GM23338 (cell line): ENCODE data around the gene SCN3B. TPM values are rescaled to one million over a fixed set of nuclear protein-coding genes. Genes with fewer than 3 reads are reported as not detected.

Experiments used
- ATAC-seq: fragments of 200-7000 bp; cut with Tn5 transposase; 3 replicates; pipeline ENCODE4 v1.9.1; 2020
- DNase-seq: peaks from one replicate; pipeline ENCODE4 v3.0.0-alpha.2; 2015; ENCODE audit warnings: low spot score
- H2AFZ ChIP-seq: fragments of 200-600 bp; sonication (generic); 2 replicates; pipeline ENCODE4 v1.8.0; 2016; ENCODE audit warnings: antibody characterized with exemption, mild to moderate bottlenecking, moderate library complexity
- H3F3A ChIP-seq: fragments of 200-600 bp; sonication (generic); replicated peaks from 2 replicates; pipeline ENCODE4 v1.8.0; 2017; ENCODE audit warnings: antibody characterized with exemption, mixed run types, low read depth
- H3K27ac ChIP-seq: fragments of 200-600 bp; sonication (generic); 2 replicates; pipeline ENCODE4 v1.6.1; 2016; ENCODE audit warnings: low read depth
- H3K27me3 ChIP-seq: fragments of 200-600 bp; sonication (generic); 2 replicates; pipeline ENCODE4 v1.8.0; 2016; ENCODE audit warnings: mild to moderate bottlenecking, mixed run types, moderate library complexity; ENCODE audit not compliant: insufficient read depth
- H3K36me3 ChIP-seq: fragments of 200-600 bp; sonication (generic); 2 replicates; pipeline ENCODE4 v1.8.0; 2016; ENCODE audit warnings: mild to moderate bottlenecking; ENCODE audit not compliant: insufficient read depth
- H3K4me1 ChIP-seq: fragments of 200-600 bp; sonication (generic); 2 replicates; pipeline ENCODE4 v1.8.0; 2016; ENCODE audit warnings: mild to moderate bottlenecking, moderate library complexity; ENCODE audit not compliant: insufficient read depth
- H3K4me2 ChIP-seq: fragments of 200-600 bp; sonication (generic); 2 replicates; pipeline ENCODE4 v1.7.1; 2017; ENCODE audit warnings: mixed run types
- H3K4me3 ChIP-seq: fragments of 200-600 bp; sonication (generic); 2 replicates; pipeline ENCODE4 v1.6.1; 2016; ENCODE audit warnings: mixed run types
- H3K79me2 ChIP-seq: fragments of 200-600 bp; sonication (generic); replicated peaks from 2 replicates; pipeline ENCODE4 v1.8.0; 2017; ENCODE audit warnings: mild to moderate bottlenecking; ENCODE audit not compliant: insufficient read depth
- H3K9me2 ChIP-seq: fragments of 200-600 bp; sonication (generic); 2 replicates; pipeline ENCODE4 v1.8.0; 2017; ENCODE audit not compliant: insufficient read depth
- H4K20me1 ChIP-seq: fragments of 200-600 bp; sonication (generic); replicated peaks from 2 replicates; pipeline ENCODE4 v1.8.0; 2017; ENCODE audit warnings: mild to moderate bottlenecking; ENCODE audit not compliant: insufficient read depth
- H3K27ac Mint-ChIP-seq: 2 replicates; pipeline ENCODE4 v1.8.0; 2020; ENCODE audit warnings: inconsistent platforms, mild to moderate bottlenecking, moderate library complexity, mixed read lengths
- H3K27me3 Mint-ChIP-seq: 3 replicates; pipeline ENCODE4 v1.8.0; 2022; ENCODE audit warnings: low read depth, mild to moderate bottlenecking, moderate library complexity, mixed read lengths, inconsistent platforms; ENCODE audit not compliant: insufficient read depth, poor library complexity
- H3K36me3 Mint-ChIP-seq: 3 replicates; pipeline ENCODE4 v1.8.0; 2021; ENCODE audit warnings: low read depth, mild to moderate bottlenecking, inconsistent platforms, moderate library complexity, mixed read lengths
- H3K4me1 Mint-ChIP-seq: 3 replicates; pipeline ENCODE4 v1.8.0; 2020; ENCODE audit warnings: mild to moderate bottlenecking, inconsistent platforms, mixed read lengths
- H3K4me3 Mint-ChIP-seq: 3 replicates; pipeline ENCODE4 v1.8.0; 2021; ENCODE audit warnings: moderate library complexity, mild to moderate bottlenecking, inconsistent platforms, mixed read lengths
- H3K9me3 Mint-ChIP-seq: 3 replicates; pipeline ENCODE4 v1.8.0; 2020; ENCODE audit warnings: moderate library complexity, mild to moderate bottlenecking, inconsistent platforms, mixed read lengths
- CREB1 ChIP-seq: fragments of 250-450 bp; sonication (Bioruptor Pico); IDR thresholded peaks from 2 replicates; pipeline ENCODE4 v1.5.0; 2020; ENCODE audit warnings: low read depth, mild to moderate bottlenecking, moderate library complexity
- CTCF ChIP-seq, 2 experiments: fragments of 200-600 bp in 1 of 2; sonication (generic) in 1 of 2; conservative IDR thresholded peaks; 2 replicates each; pipeline versions ENCODE4 v1.5.1 to v1.6.1; 2016 to 2017; ENCODE audit warnings: antibody characterized with exemption in 2 of 2, low read depth in 2 of 2, mild to moderate bottlenecking in 2 of 2, moderate library complexity in 1 of 2
- ETS1 ChIP-seq: IDR thresholded peaks from 2 replicates; pipeline ENCODE4 v1.6.1; 2016; ENCODE audit warnings: antibody characterized with exemption
- EZH2 ChIP-seq: fragments of 200-600 bp; sonication (generic); IDR thresholded peaks from one replicate; pipeline ENCODE4 v1.8.0; 2017; ENCODE audit warnings: antibody characterized with exemption, mild to moderate bottlenecking, low read depth; ENCODE audit not compliant: unreplicated experiment
- EZH2phosphoT487 ChIP-seq: fragments of 200-600 bp; sonication (generic); IDR thresholded peaks from one replicate; pipeline ENCODE4 v1.8.1; 2018; ENCODE audit warnings: antibody characterized with exemption; ENCODE audit not compliant: unreplicated experiment
- JUNB ChIP-seq: IDR thresholded peaks from one replicate; pipeline ENCODE4 v1.6.1; 2016; ENCODE audit warnings: antibody characterized with exemption; ENCODE audit not compliant: unreplicated experiment
- NANOG ChIP-seq: IDR thresholded peaks from 2 replicates; pipeline ENCODE4 v1.6.1; 2016; ENCODE audit warnings: antibody characterized with exemption, borderline replicate concordance
- POLR2AphosphoS5 ChIP-seq: IDR thresholded peaks from 2 replicates; pipeline ENCODE4 v1.6.1; 2016; ENCODE audit warnings: antibody characterized with exemption, low read depth
- REST ChIP-seq: IDR thresholded peaks from one replicate; pipeline ENCODE4 v1.6.1; 2018; ENCODE audit warnings: antibody characterized with exemption; ENCODE audit not compliant: unreplicated experiment
- STAT1 ChIP-seq: IDR thresholded peaks from one replicate; pipeline ENCODE4 v1.6.1; 2016; ENCODE audit warnings: antibody characterized with exemption; ENCODE audit not compliant: unreplicated experiment
- ZNF114 ChIP-seq: fragments of 250-450 bp; sonication (Bioruptor Pico); IDR thresholded peaks from 2 replicates; pipeline ENCODE4 v1.5.0; 2020; ENCODE audit warnings: mild to moderate bottlenecking, moderate library complexity
- ZNF331 ChIP-seq: fragments of 250-450 bp; sonication (Bioruptor Pico); IDR thresholded peaks from 2 replicates; pipeline ENCODE4 v1.5.0; 2020; ENCODE audit warnings: low read depth, mild to moderate bottlenecking, moderate library complexity
- polyA plus RNA-seq: library from polyadenylated mRNA; unstranded; fragments of >200 nt; fragmentation: Nextera tagmentation; extraction: Ambion mirVana; gene quantifications from 2 replicates; pipeline ENCODE4 v1.2.1, GENCODE V29; 2016
- total RNA-seq: library from RNA; depleted of rRNA; stranded (reverse); fragments of >200 nt; shearing (Covaris generic); gene quantifications from 2 replicates; pipeline ENCODE4 v1.2.3, GENCODE V29; 2014
- TF ChIP-seq, protein P1 (sequence below): fragments of 250-450 bp; sonication (Bioruptor Pico); IDR thresholded peaks from 2 replicates; pipeline ENCODE4 v1.5.0; 2020; ENCODE audit warnings: mild to moderate bottlenecking, moderate library complexity

Gene SCN3B
- total and polyA plus RNA-seq, 2 experiments from 2014 or later: 0.74 to 1.7 TPM

- H3K9me3 Mint-ChIP-seq: no peaks in the 10 kb centered on the region; the same call in 2 of the 3 replicates
- Histone ChIP-seq H3K79me2 (no peaks in the 10 kb centered on the region), H4K20me1 (no peaks in the 10 kb centered on the region), H3K27me3 (no peaks in the 10 kb centered on the region), H2AFZ (peak overlapping the region; percentile 43; the same call in 1 of the 2 replicates), H3K4me2 (no peak overlapping the region), H3K27ac (no peak overlapping the region), H3F3A (no peaks in the 10 kb centered on the region), H3K4me1 (no peaks in the 10 kb centered on the region; the same call in 1 of the 2 replicates), H3K36me3 (no peaks in the 10 kb centered on the region), H3K9me2 (peaks cover 4% of the 10 kb centered on the region; the same call in 1 of the 2 replicates), H3K4me3 (no peak overlapping the region)
- peaks cover 5% of the 10 kb centered on the region for H3K27me3 Mint-ChIP-seq
- H3K36me3 Mint-ChIP-seq: no peaks in the 10 kb centered on the region
- no peak overlapping the region for H3K27ac Mint-ChIP-seq
- ATAC-seq (no peak), DNase-seq (no peak)
- no peak overlapping the region for H3K4me3 Mint-ChIP-seq
- peaks cover 11% of the 10 kb centered on the region; the same call in 2 of the 3 replicates for H3K4me1 Mint-ChIP-seq
- TF ChIP-seq ZNF114 (CRISPR knock-in tag) (no peak), CTCF (conservative IDR thresholded peaks at IDR 0.05; ENCODE audit: low read depth in 2 of 2) (no peak), EZH2 (no peak), ETS1 (no peak), STAT1 (no peak), CREB1 (CRISPR knock-in tag) (no peak), POLR2AphosphoS5 (no peak), ZNF331 (CRISPR knock-in tag) (no peak), EZH2phosphoT487 (no peak), REST (no peak), JUNB (no peak), NANOG (no peak)
- TF ChIP-seq, protein P1, sequence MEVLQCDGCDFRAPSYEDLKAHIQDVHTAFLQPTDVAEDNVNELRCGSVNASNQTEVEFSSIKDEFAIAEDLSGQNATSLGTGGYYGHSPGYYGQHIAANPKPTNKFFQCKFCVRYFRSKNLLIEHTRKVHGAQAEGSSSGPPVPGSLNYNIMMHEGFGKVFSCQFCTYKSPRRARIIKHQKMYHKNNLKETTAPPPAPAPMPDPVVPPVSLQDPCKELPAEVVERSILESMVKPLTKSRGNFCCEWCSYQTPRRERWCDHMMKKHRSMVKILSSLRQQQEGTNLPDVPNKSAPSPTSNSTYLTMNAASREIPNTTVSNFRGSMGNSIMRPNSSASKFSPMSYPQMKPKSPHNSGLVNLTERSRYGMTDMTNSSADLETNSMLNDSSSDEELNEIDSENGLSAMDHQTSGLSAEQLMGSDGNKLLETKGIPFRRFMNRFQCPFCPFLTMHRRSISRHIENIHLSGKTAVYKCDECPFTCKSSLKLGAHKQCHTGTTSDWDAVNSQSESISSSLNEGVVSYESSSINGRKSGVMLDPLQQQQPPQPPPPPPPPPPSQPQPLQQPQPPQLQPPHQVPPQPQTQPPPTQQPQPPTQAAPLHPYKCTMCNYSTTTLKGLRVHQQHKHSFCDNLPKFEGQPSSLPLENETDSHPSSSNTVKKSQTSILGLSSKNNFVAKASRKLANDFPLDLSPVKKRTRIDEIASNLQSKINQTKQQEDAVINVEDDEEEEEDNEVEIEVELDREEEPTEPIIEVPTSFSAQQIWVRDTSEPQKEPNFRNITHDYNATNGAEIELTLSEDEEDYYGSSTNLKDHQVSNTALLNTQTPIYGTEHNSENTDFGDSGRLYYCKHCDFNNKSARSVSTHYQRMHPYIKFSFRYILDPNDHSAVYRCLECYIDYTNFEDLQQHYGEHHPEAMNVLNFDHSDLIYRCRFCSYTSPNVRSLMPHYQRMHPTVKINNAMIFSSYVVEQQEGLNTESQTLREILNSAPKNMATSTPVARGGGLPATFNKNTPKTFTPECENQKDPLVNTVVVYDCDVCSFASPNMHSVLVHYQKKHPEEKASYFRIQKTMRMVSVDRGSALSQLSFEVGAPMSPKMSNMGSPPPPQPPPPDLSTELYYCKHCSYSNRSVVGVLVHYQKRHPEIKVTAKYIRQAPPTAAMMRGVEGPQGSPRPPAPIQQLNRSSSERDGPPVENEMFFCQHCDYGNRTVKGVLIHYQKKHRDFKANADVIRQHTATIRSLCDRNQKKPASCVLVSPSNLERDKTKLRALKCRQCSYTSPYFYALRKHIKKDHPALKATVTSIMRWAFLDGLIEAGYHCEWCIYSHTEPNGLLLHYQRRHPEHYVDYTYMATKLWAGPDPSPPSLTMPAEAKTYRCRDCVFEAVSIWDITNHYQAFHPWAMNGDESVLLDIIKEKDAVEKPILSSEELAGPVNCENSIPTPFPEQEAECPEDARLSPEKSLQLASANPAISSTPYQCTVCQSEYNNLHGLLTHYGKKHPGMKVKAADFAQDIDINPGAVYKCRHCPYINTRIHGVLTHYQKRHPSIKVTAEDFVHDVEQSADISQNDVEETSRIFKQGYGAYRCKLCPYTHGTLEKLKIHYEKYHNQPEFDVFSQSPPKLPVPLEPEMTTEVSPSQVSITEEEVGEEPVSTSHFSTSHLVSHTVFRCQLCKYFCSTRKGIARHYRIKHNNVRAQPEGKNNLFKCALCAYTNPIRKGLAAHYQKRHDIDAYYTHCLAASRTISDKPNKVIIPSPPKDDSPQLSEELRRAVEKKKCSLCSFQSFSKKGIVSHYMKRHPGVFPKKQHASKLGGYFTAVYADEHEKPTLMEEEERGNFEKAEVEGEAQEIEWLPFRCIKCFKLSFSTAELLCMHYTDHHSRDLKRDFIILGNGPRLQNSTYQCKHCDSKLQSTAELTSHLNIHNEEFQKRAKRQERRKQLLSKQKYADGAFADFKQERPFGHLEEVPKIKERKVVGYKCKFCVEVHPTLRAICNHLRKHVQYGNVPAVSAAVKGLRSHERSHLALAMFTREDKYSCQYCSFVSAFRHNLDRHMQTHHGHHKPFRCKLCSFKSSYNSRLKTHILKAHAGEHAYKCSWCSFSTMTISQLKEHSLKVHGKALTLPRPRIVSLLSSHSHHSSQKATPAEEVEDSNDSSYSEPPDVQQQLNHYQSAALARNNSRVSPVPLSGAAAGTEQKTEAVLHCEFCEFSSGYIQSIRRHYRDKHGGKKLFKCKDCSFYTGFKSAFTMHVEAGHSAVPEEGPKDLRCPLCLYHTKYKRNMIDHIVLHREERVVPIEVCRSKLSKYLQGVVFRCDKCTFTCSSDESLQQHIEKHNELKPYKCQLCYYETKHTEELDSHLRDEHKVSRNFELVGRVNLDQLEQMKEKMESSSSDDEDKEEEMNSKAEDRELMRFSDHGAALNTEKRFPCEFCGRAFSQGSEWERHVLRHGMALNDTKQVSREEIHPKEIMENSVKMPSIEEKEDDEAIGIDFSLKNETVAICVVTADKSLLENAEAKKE (CRISPR knock-in tag): no peak
These were observed 29.2 kb upstream of the SCN3B start for GRCh38 chr11:123683428-123684170.
